HG02885 (cell line): Measurements from ENCODE around the gene GUCD1.

Experiments used
- ATAC-seq: cut with Tn5 transposase; IDR thresholded peaks from one replicate; pipeline ENCODE4 v1.9.1; 2021; ENCODE audit warnings: mild to moderate bottlenecking; ENCODE audit not compliant: unreplicated experiment, poor library complexity

The GUCD1 gene

DNA sequence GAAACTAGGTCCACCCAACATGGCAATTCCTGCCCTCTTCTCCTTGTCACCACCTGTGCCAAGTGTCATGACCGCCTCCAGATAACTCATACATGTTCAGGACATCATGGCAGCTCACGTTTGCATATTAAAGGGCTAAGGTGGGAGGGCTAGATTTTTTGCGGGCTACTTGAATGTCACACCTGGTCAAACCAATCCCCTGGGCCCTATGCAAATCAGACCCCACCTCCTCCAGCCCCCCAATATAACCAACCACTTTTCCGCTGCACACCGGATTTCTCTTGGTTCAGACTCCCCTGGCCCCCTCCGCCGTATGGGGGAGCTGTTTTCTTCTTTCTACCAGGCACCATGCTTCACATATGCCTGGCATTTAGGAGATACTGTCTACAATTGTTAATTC is 47.2 kb downstream of the GUCD1 start:
- ATAC-seq: no peak

DNA sequence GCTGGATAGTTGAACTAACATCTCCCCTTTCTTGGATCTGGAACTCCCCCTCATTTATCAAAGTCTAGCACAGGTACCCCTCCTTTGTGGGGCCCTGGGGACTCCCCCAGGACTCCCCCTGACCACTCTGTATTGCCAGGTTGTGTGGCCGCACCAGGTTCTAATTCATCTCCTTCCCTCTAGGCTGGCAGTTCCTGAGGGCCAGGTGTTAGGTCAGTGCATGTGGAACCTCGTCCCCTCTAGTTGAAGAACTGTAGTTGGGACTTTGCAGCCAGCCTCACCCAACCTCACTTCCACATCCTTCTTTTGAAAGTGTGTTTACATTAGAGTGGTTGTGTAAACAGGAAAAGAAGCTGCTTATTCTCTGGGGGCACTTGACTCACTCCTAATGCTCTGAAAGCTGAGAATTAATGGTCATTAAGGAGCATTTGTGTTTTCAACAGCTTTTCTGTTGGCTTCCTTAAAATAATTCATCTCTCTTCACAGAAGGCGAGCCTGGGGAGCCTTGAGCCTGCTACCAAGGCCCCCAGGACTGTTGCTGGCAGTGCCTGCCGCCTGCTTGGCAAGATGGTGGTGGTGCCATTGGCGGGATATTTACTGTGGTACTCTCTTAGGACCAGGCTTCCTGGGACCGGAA is 48.0 kb downstream of the GUCD1 start:
- no peak for ATAC-seq

DNA sequence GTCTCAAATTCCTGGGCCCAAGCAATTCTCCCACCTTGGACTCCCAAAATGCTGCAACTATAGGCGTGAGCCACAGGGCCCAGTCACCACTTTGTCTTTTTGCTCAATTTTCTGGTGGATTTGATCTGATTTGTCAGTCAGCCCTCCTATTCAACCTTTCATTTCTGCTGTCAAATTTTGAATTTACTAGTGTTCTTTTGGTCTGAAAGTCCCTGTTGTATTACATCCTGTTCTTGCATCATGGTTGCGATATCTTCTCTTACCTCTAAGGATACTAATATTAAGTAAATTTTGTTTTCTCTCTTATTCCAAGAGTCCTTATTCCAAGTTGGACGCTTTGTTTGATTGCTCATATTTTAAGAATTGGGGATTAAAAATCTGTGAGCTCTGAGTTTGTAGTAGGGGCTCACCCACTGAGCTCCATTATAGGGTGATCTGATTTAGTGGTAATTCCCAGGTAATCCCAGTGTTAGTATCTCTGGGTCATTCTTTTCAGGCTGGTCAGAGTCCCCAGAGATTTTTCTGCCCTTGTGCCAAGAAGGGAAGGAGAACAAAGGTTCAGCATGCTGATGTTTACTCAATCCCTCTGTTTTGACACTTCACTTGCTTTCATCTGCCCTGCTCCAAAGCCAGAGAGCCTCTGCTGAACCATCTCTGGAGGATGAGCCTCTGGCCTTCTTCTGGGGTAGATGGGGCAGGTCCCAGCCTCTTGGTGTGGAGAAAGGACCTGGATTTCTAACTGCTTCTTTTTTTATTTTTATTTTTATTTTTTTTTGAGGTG is 49.8 kb downstream of the GUCD1 start:
- no peak for ATAC-seq

DNA sequence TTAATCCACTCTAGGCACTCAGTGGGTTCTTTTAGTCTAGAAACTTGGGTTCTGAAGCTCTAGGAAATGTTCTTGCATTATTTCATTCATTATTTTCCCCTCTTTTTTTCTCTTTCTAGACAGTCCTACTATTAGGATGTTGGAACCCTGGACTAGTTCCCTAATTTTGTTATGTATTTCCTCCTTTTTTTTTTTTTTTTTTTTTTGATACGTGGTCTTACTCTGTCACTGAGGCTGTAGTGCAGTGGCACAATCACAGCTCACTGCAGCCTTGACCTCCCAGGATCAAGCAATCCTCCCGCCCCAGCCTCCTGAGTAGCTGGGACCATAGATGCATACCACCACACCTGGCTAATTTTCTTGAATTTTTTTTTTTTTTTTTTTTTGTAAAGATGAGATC is 50.4 kb downstream of the GUCD1 start:
- no peak for ATAC-seq

DNA sequence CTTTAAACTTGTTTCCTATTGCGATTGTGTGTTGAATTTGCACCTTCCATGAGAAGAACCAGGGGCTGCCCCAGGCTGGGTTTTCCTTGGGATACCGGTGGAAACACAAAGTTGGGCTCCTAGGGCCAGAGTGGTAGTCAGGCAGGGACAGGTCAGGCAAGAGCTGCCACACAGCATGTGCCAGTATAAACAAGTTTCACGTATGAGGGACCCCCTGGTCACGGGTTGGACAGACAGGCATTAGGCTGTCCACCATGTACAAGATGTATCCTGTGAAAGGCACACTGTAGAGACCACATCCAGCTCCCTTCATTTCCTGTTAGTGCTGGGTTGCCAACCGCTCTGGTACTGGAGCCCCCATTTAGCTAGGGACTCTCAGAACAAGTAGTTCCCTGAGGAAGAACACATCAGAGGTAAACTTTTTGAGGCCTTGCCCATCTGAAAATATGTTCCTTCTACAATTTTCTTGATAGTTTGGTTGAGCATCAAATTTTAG is 51.0 kb downstream of the GUCD1 start:
- no peak for ATAC-seq

DNA sequence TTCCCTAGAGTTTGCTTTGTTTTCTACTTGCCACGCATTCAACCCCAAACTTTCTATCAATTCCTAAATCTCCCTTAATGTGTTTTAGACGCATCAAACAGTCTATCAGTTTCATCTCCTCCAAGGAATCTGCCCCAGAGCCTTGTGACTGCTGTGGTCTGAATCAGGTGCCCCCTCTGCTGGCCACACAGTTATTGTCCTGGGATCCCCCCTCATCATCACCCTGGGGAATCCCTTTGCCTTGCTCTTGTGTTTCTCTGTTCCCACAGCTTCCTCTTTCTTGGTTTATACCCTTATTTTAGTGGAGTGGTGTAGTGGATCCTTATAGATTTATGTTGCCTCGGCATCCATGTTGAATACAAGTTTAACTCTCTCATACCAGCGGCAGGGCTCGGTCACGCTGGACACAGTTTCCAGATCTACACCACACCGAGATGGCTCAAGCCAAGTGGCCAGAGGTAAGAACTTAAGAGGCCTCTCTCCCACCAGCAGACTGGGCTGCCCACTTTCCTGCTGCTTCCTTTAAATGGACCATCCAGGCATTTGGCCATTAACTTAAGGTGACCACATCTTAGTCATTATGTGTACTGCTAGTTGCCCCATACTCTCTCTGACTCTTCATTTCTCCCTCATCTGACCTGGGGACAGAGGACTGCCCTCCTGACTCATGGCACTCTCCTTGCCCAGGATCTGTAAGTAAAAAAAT is 51.6 kb downstream of the GUCD1 start:
- ATAC-seq: peak; percentile 46

DNA sequence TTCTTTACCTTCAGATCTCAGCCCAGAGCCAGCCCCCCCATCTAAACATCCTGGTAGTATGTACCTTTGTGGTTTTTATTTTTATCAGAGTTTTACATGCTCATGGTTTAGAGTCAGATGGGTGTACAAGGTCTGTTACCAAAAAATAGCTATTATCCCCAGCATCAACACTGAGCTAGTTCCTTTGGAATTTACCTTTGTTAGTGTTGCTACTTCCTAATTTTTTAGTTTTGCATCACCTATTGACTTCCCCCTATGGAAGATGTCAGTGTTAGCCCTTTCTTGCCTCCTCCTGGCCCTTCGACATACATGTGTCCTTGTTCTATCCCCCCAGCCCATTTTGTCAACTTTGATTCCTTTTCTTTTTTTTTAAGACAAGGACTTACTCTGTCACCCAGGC is 52.4 kb downstream of the GUCD1 start:
- no peak for ATAC-seq

DNA sequence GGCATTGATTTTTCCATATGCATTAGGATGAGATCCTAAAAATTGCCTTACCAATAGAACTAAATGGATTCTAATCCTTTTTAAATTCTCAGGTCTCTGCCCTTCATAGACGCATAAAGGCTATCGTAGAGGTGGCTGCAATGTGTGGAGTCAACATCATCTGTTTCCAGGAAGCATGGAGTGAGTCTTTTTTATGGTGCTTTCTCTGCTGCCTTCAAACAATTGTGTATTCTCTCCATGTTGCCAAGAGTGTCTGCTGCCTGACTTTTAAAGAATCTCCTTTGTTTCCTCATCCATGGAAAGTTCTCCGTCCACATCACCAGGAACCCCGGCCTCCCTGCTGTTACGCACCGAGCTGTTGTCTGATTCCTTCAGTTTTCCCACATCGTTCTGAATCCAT is 52.9 kb downstream of the GUCD1 start:
- no peak for ATAC-seq

DNA sequence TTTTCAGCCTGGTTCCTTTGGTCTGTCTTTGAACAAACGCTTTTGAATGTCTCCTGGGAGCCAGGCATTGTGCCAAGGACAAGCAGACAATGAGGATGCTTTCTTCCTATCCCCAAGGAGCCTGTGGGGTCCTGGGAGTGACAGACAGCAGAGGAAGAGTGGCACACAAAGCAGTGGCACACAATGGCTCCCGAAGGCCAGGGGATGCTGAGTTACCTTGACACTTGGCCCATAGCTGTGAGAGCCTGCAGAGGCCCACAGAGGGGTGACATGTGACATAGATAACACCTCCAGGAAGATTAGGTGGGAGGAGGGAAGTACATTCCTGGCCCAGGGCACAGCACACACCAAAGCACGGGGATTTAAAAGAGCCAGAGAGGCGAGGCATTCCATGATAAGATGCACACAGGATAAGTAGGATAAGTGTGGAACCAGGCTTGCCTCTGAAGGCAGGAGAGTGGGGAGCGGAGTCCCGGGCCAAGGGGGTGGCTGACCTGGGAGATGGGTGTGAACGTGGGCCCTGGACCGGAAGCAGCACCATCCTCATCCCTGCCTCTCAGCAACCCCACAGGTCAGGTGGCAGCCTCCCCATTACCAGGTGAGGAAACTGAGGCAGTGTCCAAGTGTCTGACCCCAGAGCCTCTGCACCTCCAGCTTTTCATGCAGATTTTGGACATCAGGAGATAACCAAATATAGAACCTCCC is 53.5 kb downstream of the GUCD1 start:
- no peak for ATAC-seq

DNA sequence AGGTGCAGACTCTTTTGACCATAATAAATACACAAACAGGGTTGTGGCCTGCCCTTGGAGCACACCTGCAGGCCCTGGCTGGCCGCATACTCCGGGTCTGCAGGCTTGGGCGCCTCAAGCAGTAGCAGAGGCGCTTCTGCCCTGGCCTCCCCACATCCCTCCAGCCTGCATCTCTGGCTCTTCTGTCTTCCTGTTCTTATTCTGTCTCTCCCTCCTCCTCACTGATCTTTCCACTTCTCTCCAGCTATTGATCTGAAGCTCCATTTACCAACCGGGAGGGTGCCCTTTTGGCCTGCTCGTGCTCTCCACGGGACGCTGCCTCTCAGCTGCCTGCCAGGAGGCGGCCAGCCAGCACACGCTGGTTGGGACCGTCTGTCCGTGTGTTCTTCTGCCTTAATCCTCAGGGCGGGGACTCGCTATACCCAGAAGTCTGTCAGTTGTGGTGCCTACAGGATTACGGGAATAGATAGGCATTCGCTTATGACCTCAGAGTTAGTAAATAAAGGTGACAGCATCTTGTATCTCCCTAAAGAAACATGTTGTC is 54.6 kb downstream of the GUCD1 start:
- ATAC-seq: no peak

DNA sequence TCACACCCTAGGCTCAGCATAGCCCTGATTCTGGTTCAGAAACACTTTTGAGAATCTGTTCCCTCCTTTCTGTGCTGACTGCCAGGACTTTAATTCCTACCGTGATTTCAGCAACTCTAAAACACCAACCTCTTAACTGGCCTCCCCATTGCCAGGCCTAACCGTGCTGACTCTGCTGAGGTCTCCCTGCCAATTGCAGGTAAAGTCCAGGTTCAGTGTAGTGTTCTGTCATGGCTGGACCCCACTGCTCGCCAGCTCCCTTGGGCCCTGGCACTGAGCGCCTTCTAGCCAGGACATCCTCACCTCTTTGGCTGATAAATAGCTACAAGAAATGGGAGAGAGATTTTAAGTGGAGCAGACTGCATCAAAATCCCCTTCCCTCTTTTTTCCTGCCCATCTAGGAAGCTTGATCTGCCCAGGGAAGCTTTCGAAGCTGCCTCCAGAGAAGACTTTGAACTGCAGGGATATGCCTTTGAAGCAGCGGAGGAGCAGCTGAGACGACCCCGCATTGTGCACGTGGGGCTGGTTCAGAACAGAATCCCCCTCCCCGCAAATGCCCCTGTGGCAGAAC is 55.1 kb downstream of the GUCD1 start:
- ATAC-seq: no peak

DNA sequence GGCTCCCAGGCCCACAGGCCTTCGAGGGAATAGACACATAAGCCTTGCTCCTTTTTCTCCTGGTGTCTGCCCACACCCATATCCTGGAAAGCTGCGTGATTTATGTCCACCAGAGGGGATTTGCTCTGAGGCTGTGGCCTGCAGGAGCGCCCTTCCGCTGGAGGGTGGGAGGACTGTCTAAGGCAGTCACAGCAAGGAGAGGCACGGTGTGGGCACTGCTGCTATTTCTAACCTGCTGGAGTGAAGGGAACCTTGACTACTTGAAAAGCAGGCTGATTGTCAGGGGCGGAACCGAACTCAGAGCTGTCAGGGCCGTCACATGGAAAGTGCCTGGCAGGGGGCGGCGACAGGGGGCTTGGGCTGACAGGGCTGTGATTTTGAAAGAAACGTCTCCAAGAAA is 56.1 kb downstream of the GUCD1 start:
- ATAC-seq: no peak

DNA sequence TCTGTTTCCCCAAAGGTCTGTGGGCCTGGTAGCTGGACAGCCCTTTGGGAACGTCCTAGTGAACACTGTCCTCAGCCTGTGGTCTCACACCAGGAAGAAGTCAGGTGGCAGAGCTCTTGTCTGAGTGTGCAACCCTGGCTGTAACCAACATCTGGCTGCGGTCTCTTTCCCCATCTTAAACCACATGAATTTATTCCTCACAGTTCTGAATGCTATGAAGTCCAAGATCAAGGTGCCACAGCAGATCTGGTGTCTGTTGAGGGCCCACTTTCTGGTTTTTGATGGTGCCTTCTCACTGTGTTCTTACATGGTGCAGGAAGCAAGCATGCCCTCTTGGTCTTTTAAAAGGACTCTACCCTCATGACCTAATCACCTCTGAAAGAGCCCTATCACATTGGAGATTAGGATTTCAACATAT is 57.1 kb downstream of the GUCD1 start:
- no peak for ATAC-seq

DNA sequence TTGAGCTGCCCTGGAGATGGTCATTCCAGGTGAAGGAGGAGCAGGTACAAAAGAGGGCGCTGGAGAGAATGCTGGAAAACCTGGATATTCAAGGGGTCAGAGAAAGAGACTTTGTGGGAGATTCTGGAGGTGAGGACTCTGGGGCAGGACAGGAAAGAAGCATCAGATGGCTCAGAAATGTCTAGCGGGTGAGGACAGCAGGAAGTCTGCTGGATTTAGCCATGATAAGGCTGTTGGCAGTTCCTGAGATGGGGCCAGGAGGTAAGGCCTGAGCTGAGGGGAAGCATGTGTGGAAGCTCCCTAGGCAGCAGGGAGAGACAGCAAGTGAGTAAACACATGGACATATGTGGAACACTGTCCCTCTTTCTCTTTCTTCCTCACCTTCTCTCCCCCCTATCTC is 58.3 kb downstream of the GUCD1 start:
- no peak for ATAC-seq

DNA sequence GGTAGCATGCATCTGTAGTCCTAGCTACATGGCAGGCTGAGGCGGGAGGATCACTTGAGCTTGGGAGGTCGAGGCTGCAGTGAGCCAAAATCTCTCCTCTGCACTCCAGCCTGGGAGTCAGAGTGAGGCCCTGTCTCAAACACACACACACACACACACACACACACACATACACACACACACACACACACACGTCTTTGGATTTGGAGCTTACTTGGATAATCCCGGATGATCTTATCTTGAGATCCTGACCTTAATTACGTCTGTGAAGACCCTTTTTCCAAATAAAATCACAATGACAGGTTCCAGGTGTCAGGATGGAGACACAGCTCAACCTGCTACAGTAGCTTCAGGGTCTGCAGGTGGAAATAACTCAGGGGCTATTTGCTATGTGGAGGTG is 58.7 kb downstream of the GUCD1 start:
- ATAC-seq: no peak

DNA sequence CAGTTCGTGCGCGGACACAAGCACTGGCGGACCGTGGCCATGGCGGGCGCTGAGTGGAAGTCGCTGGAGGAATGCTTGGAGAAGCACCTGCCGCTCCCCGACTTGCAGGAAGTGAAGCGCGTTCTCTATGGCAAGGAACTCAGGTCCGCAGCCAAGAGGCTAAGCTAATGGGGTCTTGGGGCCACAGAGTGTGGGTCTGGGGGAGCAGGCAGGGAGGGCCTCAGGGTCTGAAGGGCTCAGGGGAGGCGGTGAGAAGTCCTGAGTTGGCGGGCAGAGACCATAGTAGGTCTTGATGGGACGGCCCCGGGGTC is 59.6 kb downstream of the GUCD1 start:
- no peak for ATAC-seq

DNA sequence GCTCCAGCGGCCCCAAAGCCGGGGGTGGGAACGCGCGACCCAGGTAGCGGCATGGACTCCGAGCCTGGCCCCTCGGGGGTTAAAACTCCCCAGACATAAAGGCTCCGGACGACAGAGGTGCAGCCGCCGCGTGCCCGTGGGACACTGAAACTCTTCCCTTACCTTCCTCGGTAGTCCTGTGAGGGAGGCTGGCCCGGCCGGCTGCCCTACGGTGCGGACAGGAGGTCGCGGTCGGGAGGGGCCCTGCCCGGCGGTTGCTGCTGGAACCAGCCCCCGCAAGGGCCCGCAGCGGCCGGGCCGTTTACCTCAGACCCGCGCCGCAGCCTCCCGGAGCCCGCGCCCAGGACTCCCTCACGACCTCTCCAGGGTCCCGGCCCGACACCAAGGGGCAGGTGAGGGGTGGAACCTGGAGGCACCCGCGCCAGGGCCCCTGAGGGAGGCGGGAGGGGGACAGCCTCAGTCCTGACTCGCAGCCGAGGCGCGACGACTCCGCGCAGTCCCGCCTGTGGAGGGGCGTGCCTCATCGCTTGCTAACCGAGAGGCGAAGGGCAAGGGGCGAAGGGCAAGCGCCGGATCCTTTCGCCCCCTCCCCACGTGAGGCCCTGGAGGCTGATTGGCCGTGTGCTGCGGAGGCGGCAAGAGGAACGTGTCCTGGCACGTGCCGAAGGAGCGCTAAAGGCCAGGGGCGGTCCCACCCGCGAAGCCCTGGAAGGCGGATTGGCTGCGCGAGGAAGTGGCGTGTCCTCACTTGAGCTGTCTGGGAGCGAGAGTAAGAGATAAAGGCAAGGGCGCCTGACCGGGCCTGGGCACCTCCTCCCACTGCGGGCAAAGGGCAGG is 60.2 kb downstream of the GUCD1 start, which contains the start of gene UPB1:
UPB1 (plus strand) TSS at position 805 of the 837 bp plus-strand sequence. CDS start 72 bp downstream, outside the sequence.
- ATAC-seq: no peak

DNA sequence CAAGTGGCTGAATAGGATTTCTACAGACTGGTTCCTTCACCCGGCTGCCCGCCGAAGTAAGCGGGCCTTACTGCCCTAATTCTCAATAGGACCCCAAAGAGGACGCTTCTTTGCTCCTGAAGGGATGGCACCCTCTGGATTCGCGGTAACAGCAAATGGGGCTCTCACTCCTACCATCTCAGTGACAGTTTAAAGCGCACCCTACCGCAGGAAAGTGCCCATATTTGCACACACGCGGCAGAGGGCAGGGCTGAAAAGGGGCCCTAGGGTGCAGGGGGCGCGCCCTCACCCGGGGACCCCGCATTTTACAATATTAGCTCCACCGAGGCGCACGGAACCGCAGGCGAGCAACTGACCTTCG is 60.8 kb downstream of the GUCD1 start:
- no peak for ATAC-seq

DNA sequence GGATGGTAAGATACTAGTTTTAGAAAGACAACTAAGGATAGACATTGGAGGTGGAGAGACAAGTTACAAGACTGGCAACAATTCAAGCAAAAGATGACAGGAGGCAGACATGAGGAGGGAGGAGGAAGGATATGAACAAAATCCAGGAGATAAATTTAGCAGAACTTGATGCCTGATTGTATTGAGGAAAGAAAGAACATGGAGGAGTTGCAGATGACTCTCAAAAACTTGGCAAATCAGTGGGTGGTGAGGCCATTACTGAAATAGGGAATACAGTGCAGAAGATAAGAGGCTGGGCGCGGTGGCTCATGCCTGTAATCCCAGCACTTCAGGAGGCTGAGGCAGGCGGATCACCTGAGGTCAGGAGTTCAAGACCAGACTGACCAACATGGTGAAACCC is 62.5 kb downstream of the GUCD1 start:
- ATAC-seq: no peak
